Neural progenitor cell (in vitro differentiated cells): ENCODE measurements around the gene PTGR1. TPM values are rescaled to one million over a fixed set of nuclear protein-coding genes. Genes with fewer than 3 reads are reported as not detected.

Experiments used
- DNase-seq: peaks from one replicate; pipeline ENCODE4 v3.0.0-alpha.2; 2016; ENCODE audit warnings: low spot score
- H2AFZ ChIP-seq: fragments of 200-600 bp; sonication (generic); replicated peaks from 2 replicates; pipeline ENCODE4 v1.6.1; 2016; ENCODE audit warnings: antibody characterized with exemption
- H3F3A ChIP-seq: fragments of 200-600 bp; sonication (generic); 2 replicates; pipeline ENCODE4 v1.6.1; 2016; ENCODE audit warnings: antibody characterized with exemption, low read depth
- H3K27ac ChIP-seq: fragments of 200-600 bp; sonication (generic); 2 replicates; pipeline ENCODE4 v1.5.1; 2016; ENCODE audit warnings: mild to moderate bottlenecking
- H3K27me3 ChIP-seq: fragments of 200-600 bp; sonication (generic); 2 replicates; pipeline ENCODE4 v1.6.1; 2016; ENCODE audit warnings: mild to moderate bottlenecking, moderate library complexity
- H3K36me3 ChIP-seq: fragments of 200-600 bp; sonication (generic); 2 replicates; pipeline ENCODE4 v1.5.1; 2016
- H3K4me1 ChIP-seq: fragments of 200-600 bp; sonication (generic); 2 replicates; pipeline ENCODE4 v1.6.1; 2016; ENCODE audit warnings: mixed run types
- H3K4me2 ChIP-seq: fragments of 200-600 bp; sonication (generic); 2 replicates; pipeline ENCODE4 v1.6.1; 2016
- H3K4me3 ChIP-seq: fragments of 200-600 bp; sonication (generic); 2 replicates; pipeline ENCODE4 v1.5.1; 2016
- H3K79me2 ChIP-seq: fragments of 200-600 bp; sonication (generic); 2 replicates; pipeline ENCODE4 v1.6.1; 2016; ENCODE audit warnings: low read depth
- H3K9ac ChIP-seq: fragments of 200-600 bp; sonication (generic); 2 replicates; pipeline ENCODE4 v1.6.1; 2016
- H3K9me3 ChIP-seq: fragments of 200-600 bp; sonication (generic); 2 replicates; pipeline ENCODE4 v1.5.1; 2016; ENCODE audit warnings: low read depth
- H4K20me1 ChIP-seq: fragments of 200-600 bp; sonication (generic); 2 replicates; pipeline ENCODE4 v1.6.1; 2016; ENCODE audit warnings: low read depth
- H3K27ac Mint-ChIP-seq: 3 replicates; pipeline ENCODE4 v1.8.0; 2021; ENCODE audit warnings: mixed read lengths
- H3K27me3 Mint-ChIP-seq: 2 replicates; pipeline ENCODE4 v1.8.0; 2022; ENCODE audit warnings: low read depth, mild to moderate bottlenecking, inconsistent platforms, moderate library complexity, mixed read lengths; ENCODE audit not compliant: insufficient read depth
- H3K36me3 Mint-ChIP-seq: 3 replicates; pipeline ENCODE4 v1.8.0; 2021; ENCODE audit warnings: mixed read lengths
- H3K4me1 Mint-ChIP-seq: 3 replicates; pipeline ENCODE4 v1.8.0; 2021; ENCODE audit warnings: mixed read lengths
- H3K4me3 Mint-ChIP-seq: 3 replicates; pipeline ENCODE4 v1.8.0; 2021; ENCODE audit warnings: mild to moderate bottlenecking, moderate library complexity, mixed read lengths
- H3K9me3 Mint-ChIP-seq: 3 replicates; pipeline ENCODE4 v1.8.0; 2020; ENCODE audit warnings: mixed read lengths
- EZH2 ChIP-seq: fragments of 200-600 bp; sonication (generic); IDR thresholded peaks from 2 replicates; pipeline ENCODE4 v1.6.1; 2017; ENCODE audit warnings: antibody characterized with exemption, mild to moderate bottlenecking, moderate library complexity
- EZH2phosphoT487 ChIP-seq: fragments of 200-600 bp; sonication (generic); IDR thresholded peaks from 2 replicates; pipeline ENCODE4 v1.6.1; 2017; ENCODE audit warnings: antibody characterized with exemption
- total RNA-seq: library from RNA; depleted of rRNA; stranded (reverse); fragments of >200 nt; gene quantifications from 2 replicates; pipeline ENCODE4 v1.2.3, GENCODE V29; 2015; ENCODE audit warnings: low replicate concordance
- TF ChIP-seq, protein P1 (sequence below): fragments of 200-600 bp; sonication (generic); IDR thresholded peaks from 2 replicates; pipeline ENCODE4 v1.5.1; 2017; ENCODE audit warnings: antibody characterized with exemption, mild to moderate bottlenecking

Gene PTGR1
- total RNA-seq: 88.7 and 124 TPM in 2 replicates

DNA sequence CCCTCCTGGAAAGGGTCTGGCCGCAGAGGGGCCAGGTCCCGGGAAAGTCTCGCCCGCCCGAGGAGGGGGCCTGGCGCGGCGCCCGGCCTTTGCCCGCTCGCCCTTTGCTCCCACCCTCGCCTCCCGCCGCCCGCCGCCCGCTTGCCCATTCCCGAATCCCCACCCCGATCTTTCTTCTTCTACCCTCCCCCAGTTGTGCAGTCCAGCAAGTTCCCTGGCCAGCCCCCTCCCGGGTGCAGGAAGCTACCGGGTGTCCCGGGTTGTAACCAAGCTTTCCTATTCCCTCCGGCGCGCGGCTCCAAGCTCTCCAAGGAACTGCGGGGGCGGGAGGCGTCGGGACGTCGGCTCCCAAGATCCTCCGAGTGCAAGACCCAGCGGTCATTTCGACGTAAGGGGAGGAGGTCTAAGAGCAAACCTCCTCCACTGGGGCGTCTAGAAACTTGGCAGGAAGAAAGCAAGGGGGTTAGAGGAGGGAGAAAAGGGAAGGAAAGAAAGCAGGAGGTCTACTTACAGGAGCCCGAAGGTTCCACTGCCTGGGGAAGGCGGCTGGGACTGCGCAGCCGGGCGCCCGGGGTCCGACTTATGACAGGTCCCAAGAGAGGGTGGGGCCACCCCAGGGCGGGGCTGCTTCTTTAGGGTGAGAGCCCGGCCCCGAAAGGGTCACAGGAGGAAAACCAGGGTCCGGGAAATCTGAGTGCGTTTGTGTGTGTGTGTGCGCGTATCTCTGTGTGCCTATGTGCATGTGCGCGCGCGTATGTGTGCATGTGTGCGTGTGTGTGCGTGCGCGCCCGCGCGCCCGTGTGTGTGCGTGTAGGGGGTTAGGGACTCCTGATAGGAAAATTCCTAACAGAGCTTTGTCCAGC, at the start of gene PTGR1:
Gene PTGR1, minus strand, starts transcription at position 556 of the 863 bp plus-strand sequence. CDS start 2,225 bp downstream, outside the sequence.
- H3K9me3 Mint-ChIP-seq: peaks cover 2% of the 10 kb centered on the region
- H3K4me3 ChIP-seq: peak within 1 kb of the TSS; percentile 80
- H3K4me2 ChIP-seq: peak within 1 kb of the TSS; percentile 84
- H2AFZ ChIP-seq: peak within 1 kb of the TSS; percentile 88
- peaks cover 5% of the 10 kb centered on the region for H3F3A ChIP-seq
- peaks cover 17% of the 10 kb centered on the region for H3K4me1 Mint-ChIP-seq
- peaks cover 13% of the 10 kb centered on the region for H3K27me3 ChIP-seq
- TF ChIP-seq, protein P1, sequence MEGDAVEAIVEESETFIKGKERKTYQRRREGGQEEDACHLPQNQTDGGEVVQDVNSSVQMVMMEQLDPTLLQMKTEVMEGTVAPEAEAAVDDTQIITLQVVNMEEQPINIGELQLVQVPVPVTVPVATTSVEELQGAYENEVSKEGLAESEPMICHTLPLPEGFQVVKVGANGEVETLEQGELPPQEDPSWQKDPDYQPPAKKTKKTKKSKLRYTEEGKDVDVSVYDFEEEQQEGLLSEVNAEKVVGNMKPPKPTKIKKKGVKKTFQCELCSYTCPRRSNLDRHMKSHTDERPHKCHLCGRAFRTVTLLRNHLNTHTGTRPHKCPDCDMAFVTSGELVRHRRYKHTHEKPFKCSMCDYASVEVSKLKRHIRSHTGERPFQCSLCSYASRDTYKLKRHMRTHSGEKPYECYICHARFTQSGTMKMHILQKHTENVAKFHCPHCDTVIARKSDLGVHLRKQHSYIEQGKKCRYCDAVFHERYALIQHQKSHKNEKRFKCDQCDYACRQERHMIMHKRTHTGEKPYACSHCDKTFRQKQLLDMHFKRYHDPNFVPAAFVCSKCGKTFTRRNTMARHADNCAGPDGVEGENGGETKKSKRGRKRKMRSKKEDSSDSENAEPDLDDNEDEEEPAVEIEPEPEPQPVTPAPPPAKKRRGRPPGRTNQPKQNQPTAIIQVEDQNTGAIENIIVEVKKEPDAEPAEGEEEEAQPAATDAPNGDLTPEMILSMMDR: no peak
- TF ChIP-seq EZH2 (no peak), EZH2phosphoT487 (peak; percentile 45)
- no peak within 1 kb of the TSS for H3K27ac ChIP-seq
- peaks cover 4% of the 10 kb centered on the region for H3K36me3 ChIP-seq
- no peaks in the 10 kb centered on the region for H4K20me1 ChIP-seq
- no peaks in the 10 kb centered on the region for H3K9me3 ChIP-seq
- peak within 1 kb of the TSS; percentile 93 for H3K27ac Mint-ChIP-seq
- peak; percentile 89 for DNase-seq
- peak within 1 kb of the TSS; percentile 90 for H3K4me3 Mint-ChIP-seq
- H3K36me3 Mint-ChIP-seq: peaks cover 8% of the 10 kb centered on the region
- peaks cover 16% of the 10 kb centered on the region for H3K27me3 Mint-ChIP-seq
- peaks cover 9% of the 10 kb centered on the region for H3K4me1 ChIP-seq
- H3K79me2 ChIP-seq: peaks cover 7% of the 10 kb centered on the region
- H3K9ac ChIP-seq: peak within 1 kb of the TSS; percentile 35

DNA sequence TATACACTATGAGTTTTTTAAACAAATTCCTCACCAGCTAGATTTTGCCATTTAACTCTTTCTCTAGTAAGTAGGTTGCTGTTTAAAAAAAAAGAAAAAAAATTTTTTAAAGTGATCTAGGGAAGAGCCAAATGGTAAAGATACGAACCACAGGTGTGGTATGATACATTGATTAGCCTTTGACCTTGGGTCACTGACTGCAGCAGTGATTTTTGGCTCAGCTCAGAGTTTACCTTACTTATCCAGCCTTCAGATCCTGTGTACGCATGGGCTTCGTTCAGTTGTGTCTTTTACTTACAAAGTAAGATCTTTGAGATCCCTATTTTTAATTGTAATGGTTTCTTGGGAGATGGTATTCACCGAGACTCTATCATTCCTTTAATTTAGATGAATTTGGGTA, 49.6 kb upstream of the PTGR1 start:
- Mint-ChIP-seq H3K36me3 (peaks cover 27% of the 10 kb centered on the region), H3K4me1 (no peaks in the 10 kb centered on the region), H3K27me3 (peaks cover 3% of the 10 kb centered on the region), H3K27ac (no peak overlapping the region), H3K4me3 (no peak overlapping the region), H3K9me3 (no peaks in the 10 kb centered on the region)
- no peak overlapping the region for H3K9ac ChIP-seq
- no peak overlapping the region for H3K27ac ChIP-seq
- no peaks in the 10 kb centered on the region for H3F3A ChIP-seq
- no peak for DNase-seq
- no peaks in the 10 kb centered on the region for H3K27me3 ChIP-seq
- H3K4me1 ChIP-seq: no peaks in the 10 kb centered on the region
- peaks cover 14% of the 10 kb centered on the region for H3K36me3 ChIP-seq
- H3K4me2 ChIP-seq: no peak overlapping the region
- H3K79me2 ChIP-seq: peaks cover 7% of the 10 kb centered on the region
- no peak overlapping the region for H2AFZ ChIP-seq
- TF ChIP-seq, protein P1: no peak
- TF ChIP-seq EZH2 (no peak), EZH2phosphoT487 (no peak)
- H4K20me1 ChIP-seq: no peaks in the 10 kb centered on the region
- no peaks in the 10 kb centered on the region for H3K9me3 ChIP-seq
- H3K4me3 ChIP-seq: no peak overlapping the region

DNA sequence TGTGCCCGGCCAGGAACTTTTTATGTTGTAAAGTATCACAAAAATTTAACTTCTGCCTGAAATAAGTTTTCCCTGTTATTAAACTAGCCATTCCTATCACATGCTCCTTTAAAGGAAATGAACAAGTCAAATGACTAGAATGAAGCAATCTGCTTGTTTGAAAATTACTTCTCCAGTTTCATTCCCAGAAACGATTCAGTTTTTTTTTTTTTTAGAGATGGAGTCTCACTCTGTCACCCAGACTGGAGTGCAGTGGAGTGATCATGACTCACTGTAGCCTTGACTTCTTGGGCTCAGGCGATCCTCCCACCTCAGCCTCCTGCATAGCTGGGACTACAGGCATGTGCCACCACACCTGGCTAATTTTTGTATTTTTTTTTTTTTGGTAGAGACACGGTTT, 48.6 kb upstream of the PTGR1 start:
- Histone ChIP-seq H3K27me3 (no peaks in the 10 kb centered on the region), H3K27ac (no peak overlapping the region), H3K36me3 (peaks cover 12% of the 10 kb centered on the region), H3K79me2 (peaks cover 15% of the 10 kb centered on the region), H3K4me3 (no peak overlapping the region), H2AFZ (no peak overlapping the region), H4K20me1 (no peaks in the 10 kb centered on the region), H3K4me1 (no peaks in the 10 kb centered on the region), H3K4me2 (no peak overlapping the region), H3K9me3 (no peaks in the 10 kb centered on the region), H3K9ac (no peak overlapping the region), H3F3A (no peaks in the 10 kb centered on the region)
- Mint-ChIP-seq H3K4me3 (no peak overlapping the region), H3K27ac (no peak overlapping the region), H3K36me3 (peaks cover 31% of the 10 kb centered on the region), H3K27me3 (peaks cover 3% of the 10 kb centered on the region), H3K9me3 (peaks cover 3% of the 10 kb centered on the region), H3K4me1 (no peaks in the 10 kb centered on the region)
- TF ChIP-seq EZH2: no peak
- no peak for TF ChIP-seq EZH2phosphoT487
- TF ChIP-seq, protein P1: no peak
- no peak for DNase-seq
